ENCODE results near the gene RIPK4.

RIPK4 gene

DNA sequence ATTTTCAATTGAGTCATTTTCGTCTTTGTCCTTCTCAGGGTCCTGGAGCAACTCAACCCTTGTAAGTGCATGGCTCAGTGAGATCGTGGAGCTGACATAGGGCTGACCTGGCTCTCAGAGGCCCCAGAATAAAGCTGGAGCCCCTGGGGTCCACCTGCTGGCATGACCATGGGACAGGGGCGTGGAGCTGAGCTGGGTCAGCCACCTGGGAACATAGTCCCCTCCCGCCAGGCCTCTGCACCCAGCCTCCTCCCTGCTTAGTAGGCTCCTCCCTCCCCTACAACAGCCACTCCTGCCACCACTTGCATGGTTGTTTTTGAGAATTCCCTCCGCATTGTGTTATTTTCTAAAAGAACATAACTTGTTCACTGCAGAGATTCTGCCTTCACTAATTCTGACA, 3.1 kb upstream of the RIPK4 start:
- no peak for DNase-seq (ENCODE audit: low read depth in 2 of 3, low spot score in 1 of 3)

- no peak for DNase-seq (ENCODE audit: low read depth in 2 of 3, low spot score in 1 of 3)
Observed at GRCh38 chr21:41769521-41769920, 2.7 kb upstream of the RIPK4 start.

DNA sequence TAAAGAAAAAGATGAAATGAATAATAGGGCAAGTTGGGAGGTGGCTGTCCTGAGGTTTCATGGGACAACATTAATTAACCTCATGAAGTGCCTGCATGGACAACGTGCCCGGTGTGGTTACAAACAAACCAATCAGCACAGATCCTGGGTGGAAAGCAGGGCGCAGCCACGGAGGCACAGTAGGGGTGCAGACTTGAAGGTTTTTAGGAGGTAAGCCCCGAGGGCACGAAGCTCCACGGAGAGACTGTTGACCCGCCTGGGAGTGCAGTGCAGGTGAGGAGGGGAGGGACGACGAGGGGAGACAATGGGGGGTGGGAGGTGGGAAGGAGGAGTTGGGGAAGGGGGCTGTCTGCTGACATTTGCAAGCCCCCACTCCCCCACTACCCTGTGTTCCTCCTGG, 2.3 kb upstream of the RIPK4 start:
- no peak for DNase-seq (ENCODE audit: low read depth in 2 of 3, low spot score in 1 of 3)

DNA sequence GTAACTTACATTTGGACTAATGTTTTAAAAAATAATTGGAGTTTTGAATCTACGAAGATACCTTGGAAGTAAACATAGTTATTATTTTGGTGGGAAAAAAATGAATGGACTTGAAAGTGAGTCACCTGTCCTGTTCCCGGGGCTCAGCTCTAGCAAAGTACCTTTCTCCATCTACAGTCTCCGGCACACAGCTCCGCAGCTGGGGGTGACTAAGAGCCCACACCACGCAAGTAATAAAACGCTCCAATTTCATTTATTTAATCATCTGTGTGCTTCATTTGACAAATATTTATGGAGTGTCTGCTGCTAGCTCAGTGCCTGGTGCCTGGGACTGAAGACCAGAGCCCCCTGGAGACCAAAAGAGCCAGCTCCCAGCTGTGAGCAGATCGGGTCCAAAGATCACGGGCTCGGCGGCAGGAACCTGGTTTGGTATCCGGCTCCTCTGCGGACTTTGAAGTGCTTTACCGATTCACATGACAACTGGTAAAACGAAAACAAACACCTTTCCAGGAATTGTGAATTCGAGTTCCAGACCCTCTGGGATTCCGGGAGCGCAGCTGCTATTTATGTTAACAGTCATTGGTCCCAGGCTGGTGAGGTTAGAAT, 1.7 kb upstream of the RIPK4 start:
- no peak for DNase-seq (ENCODE audit: low read depth in 2 of 3, low spot score in 1 of 3)

- no peak for DNase-seq (ENCODE audit: low read depth in 2 of 3, low spot score in 1 of 3)
Observed at GRCh38 chr21:41767606-41768436, 969 bp upstream of the RIPK4 start.

DNA sequence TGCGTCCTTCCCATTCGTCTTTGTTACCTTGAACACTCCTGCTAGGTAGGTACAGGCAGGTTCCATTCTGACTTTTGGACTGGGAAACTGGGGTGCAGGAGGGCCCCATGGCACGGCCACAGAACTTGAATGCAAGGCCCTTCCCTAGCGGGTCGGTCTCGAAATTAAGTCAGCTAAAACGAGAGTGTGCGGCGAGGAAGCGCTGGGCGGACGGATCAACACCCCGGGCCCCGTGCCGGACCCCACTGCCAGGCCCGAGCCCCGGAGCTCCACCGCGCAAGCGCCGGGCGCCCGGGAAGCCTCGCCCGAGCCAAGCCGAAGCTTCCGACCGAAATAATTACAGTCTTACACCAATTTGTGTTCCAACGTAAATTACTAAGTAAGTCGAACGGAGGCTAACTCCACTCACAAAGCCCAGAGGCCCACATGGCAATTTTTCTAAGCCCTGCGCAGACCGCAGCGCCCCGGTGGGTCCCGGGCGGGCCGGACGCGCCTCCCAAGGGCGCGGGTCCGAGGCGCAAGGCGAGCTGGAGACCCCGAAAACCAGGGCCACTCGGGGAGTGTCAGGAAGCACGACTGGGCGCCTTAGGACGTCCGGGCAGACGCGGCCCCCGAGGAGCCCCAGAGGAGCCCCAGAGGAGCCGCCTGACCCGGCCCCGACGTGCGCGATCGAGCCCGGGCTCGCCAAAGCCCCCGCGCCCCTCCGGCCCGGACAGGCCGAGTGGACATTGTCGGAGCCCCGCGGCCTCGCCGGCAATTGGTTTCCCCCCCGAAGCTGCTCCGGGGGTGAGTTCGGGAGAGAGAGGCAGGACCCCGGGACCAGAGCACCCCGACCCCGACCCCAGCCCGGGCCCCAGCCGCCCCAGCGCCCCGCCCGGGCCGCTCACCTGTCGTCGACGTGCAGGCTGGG, 624 bp downstream of the RIPK4 start:
- no peak for DNase-seq (ENCODE audit: low read depth in 2 of 3, low spot score in 1 of 3)

DNA sequence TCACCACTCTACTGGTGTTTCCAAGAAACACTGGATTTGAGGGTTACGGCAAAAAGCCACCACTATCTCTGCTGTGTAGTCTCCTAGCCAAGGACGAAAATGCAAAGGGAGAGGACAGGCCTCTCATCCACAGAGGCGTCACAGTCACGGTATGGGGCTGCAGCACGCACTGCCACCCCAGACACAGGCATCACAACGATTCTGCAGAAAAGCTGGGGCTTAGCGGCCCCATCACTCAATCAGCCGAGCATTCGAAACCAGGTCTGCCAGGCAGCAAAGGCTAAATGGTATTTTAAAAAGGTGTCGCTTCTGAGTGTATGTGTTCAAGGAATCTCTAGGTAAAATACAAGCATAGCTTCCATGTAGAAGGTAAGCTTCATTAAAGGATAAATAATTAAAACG, 1.4 kb downstream of the RIPK4 start:
- no peak for DNase-seq (ENCODE audit: low read depth in 2 of 3, low spot score in 1 of 3)

GRCh38 chr21:41764558-41765419, 2.1 kb downstream of the RIPK4 start:
- no peak for DNase-seq (ENCODE audit: low read depth in 2 of 3, low spot score in 1 of 3)

DNA sequence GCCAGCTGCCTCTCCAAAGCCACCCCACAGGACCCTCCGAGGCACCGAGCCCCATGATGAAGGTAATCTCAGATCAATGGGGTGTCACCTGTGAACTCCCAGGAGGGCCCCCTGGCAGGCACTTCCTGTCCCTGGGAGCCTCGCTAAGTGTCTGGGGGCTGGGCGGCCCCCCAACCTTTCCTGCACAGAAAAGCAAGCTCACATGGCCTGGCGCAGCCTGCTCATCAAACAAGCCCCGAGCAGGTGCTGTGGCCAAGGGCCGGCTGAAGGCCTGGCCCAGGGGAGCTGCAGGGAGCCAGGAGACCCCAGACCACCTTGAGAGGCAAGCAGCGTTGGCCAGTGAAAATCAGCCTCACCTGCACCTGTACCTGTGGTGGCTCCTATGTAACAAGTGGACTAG, 2.9 kb downstream of the RIPK4 start:
- DNase-seq (ENCODE audit: low read depth in 2 of 3, low spot score in 1 of 3) = no peak

DNA sequence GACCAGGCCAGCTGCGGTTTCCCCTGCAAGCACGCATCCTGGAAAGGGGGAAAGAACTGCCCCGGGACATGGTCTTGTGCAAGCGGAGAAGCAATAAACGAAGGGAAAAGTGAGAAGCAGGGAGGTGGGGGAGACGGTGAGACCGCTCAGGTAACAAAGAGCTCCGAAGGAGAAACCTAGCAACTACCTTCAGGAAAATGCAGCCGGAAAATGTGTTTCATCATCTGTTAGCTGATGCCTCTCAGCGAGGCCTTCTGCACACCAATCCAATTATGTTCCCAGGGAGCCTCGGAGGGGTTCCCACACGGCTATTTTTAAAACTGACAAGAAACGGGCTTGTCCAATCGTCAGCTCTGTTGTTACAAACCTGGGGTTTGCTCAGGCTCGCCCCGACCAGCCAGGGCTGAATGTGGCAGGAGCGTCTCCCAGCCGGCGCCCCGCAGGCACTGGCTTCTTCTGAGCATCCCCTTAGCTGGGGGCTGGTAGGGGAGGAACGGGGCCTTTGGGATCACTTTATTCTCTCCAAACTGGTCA, 3.4 kb downstream of the RIPK4 start:
- DNase-seq (ENCODE audit: low read depth in 2 of 3, low spot score in 1 of 3) = no peak

- no peak for DNase-seq (ENCODE audit: low read depth in 2 of 3, low spot score in 1 of 3)
Observed at GRCh38 chr21:41762753-41763152, 4.1 kb downstream of the RIPK4 start.

GRCh38 chr21:41761934-41762635, 4.8 kb downstream of the RIPK4 start:
- DNase-seq (ENCODE audit: low read depth in 2 of 3, low spot score in 1 of 3) = no peak

- no peak for DNase-seq (ENCODE audit: low read depth in 2 of 3, low spot score in 1 of 3)
Observed at GRCh38 chr21:41761211-41761933, 5.5 kb downstream of the RIPK4 start.

DNA sequence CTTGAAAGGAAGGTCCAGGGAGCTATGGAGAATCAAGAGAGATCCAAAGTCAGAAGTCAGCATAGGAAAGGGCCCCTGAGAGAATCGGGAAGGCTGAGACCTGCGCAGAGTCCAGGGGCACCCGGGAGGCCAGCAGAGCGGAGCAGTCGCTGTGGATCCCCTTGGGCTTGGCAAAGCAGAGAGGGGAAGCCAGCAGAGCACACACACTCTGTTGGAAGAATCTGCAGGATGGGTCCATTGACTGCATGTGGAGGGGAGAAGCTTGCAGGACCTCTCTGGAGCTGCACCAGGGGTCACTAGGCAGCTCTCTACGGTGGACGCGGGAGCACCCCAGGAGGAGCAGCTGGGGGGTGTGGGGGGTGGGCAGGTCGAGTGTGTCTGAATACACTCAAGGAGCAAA, 6.4 kb downstream of the RIPK4 start:
- no peak for DNase-seq (ENCODE audit: low read depth in 2 of 3, low spot score in 1 of 3)

GRCh38 chr21:41759926-41760325, 6.9 kb downstream of the RIPK4 start:
- no peak for DNase-seq (ENCODE audit: low read depth in 2 of 3, low spot score in 1 of 3)

GRCh38 chr21:41759214-41759840, 7.5 kb downstream of the RIPK4 start:
- DNase-seq (ENCODE audit: low read depth in 2 of 3, low spot score in 1 of 3) = no peak

GRCh38 chr21:41758550-41758949, 8.3 kb downstream of the RIPK4 start:
- DNase-seq (ENCODE audit: low read depth in 2 of 3, low spot score in 1 of 3) = no peak

- no peak for DNase-seq (ENCODE audit: low read depth in 2 of 3, low spot score in 1 of 3)
Observed at GRCh38 chr21:41755934-41756773, 10.7 kb downstream of the RIPK4 start.
